Measurements from ENCODE around the gene CAVIN3. TPM values are rescaled to one million over a fixed set of nuclear protein-coding genes. Genes with fewer than 3 reads are reported as not detected.
A peak's percentile ranks its signal among the peaks of the same experiment; 100 is the strongest.

Gene CAVIN3
- total RNA-seq (100 to 1,000 TPM in 1 of 5 donors, 10 to 100 TPM in 4; 12.8 to 166 (median 22.9) TPM), polyA plus RNA-seq (100 to 1,000 TPM in 1 of 3 donors, 10 to 100 TPM in 2; 51.1 to 119 (median 68.4) TPM)
- long read RNA-seq, donor 1, transcript CAVIN3-201 (2 exons, 1,174 nt) = major isoform, 14 of 14 reads
- long read RNA-seq, donor 1, partial matches to known transcripts = 0 of 14 reads
- long read RNA-seq, donor 1, other reads (novel, unspliced or antisense) = 0 of 14 reads
- long read RNA-seq, donor 2, transcript CAVIN3-201 (2 exons, 1,174 nt) = major isoform, 21 of 22 reads
- long read RNA-seq, donor 2, partial matches to known transcripts = 0 of 22 reads
- long read RNA-seq, donor 2, other reads (novel, unspliced or antisense) = 0 of 22 reads
- long read RNA-seq, donor 3, transcript CAVIN3-201 (2 exons, 1,174 nt) = major isoform, 7 of 7 reads
- long read RNA-seq, donor 3, partial matches to known transcripts = 0 of 7 reads
- long read RNA-seq, donor 3, other reads (novel, unspliced or antisense) = 0 of 7 reads
- long read RNA-seq, donor 4 = 0 reads
- long read RNA-seq, donor 5, transcript CAVIN3-201 (2 exons, 1,174 nt) = major isoform, 20 of 20 reads
- long read RNA-seq, donor 5, partial matches to known transcripts = 0 of 20 reads
- long read RNA-seq, donor 5, other reads (novel, unspliced or antisense) = 0 of 20 reads
- long read RNA-seq, donor 6, transcript CAVIN3-201 (2 exons, 1,174 nt) = major isoform, 44 of 46 reads
- long read RNA-seq, donor 6, partial matches to known transcripts = 0 of 46 reads
- long read RNA-seq, donor 6, other reads (novel, unspliced or antisense) = 0 of 46 reads
- long read RNA-seq, donor 7, transcript CAVIN3-201 (2 exons, 1,174 nt) = major isoform, 46 of 55 reads
- long read RNA-seq, donor 7, partial matches to known transcripts = 6 of 55 reads
- long read RNA-seq, donor 7, other reads (novel, unspliced or antisense) = 0 of 55 reads
- long read RNA-seq, donor 8, transcript CAVIN3-201 (2 exons, 1,174 nt) = major isoform, 14 of 15 reads
- long read RNA-seq, donor 8, partial matches to known transcripts = 0 of 15 reads
- long read RNA-seq, donor 8, other reads (novel, unspliced or antisense) = 0 of 15 reads
- long read RNA-seq, donor 9, transcript CAVIN3-201 (2 exons, 1,174 nt) = major isoform, 9 of 9 reads
- long read RNA-seq, donor 9, partial matches to known transcripts = 0 of 9 reads
- long read RNA-seq, donor 9, other reads (novel, unspliced or antisense) = 0 of 9 reads
- long read RNA-seq, donor 10, transcript CAVIN3-201 (2 exons, 1,174 nt) = major isoform, 10 of 11 reads
- long read RNA-seq, donor 10, partial matches to known transcripts = 0 of 11 reads
- long read RNA-seq, donor 10, other reads (novel, unspliced or antisense) = 0 of 11 reads

GRCh38 chr11:6320411-6321155 is at the start of gene CAVIN3:
Gene CAVIN3 (minus strand): TSS chr11:6320501. CDS start chr11:6320476, 25 bp downstream.
- peaks cover 0 to 19% (median 6%) of the 10 kb centered on the region in 3 donors for H3K27me3 ChIP-seq
- TF ChIP-seq POLR2AphosphoS5 (IDR thresholded peaks at IDR 0.05) (peak; percentile 39 to 92 (median 80)), EP300 (IDR thresholded peaks at IDR 0.05) (no peak), CTCF (IDR thresholded peaks at IDR 0.05) (no peak), POLR2A (IDR thresholded peaks at IDR 0.05) (no peak)
- H3K4me1 ChIP-seq = peaks cover 28 to 82% (median 55%) of the 10 kb centered on the region in 4 donors
- intact Hi-C loops (cut with DNase I; ENCODE audit: low total_unique reads) = no loop called here
- WGBS, 5 donors = 2 to 11% (median 6%) methylated on average over 34 to 44 of the region's 44 CpGs
- no peaks in the 10 kb centered on the region for H3K9me3 ChIP-seq
- peak within 1 kb of the TSS; percentile 75 to 96 (median 96) for H3K27ac ChIP-seq
- peak within 1 kb of the TSS; percentile 61 to 70 (median 67) for H3K4me3 ChIP-seq
- DNase-seq = peak; percentile 70 to 92
- H3K36me3 ChIP-seq = no peaks in the 10 kb centered on the region

GRCh38 chr11:6365659-6366058 is 45.4 kb upstream of the CAVIN3 start:
- Histone ChIP-seq H3K27ac (peak overlapping the region; percentile 23 to 61 (median 26)), H3K9me3 (no peaks in the 10 kb centered on the region), H3K4me1 (peaks cover 0 to 31% (median 15%) of the 10 kb centered on the region in 4 donors), H3K27me3 (no peaks in the 10 kb centered on the region), H3K36me3 (no peaks in the 10 kb centered on the region), H3K4me3 (no peak overlapping the region)
- WGBS, 5 donors = 23 to 69% (median 36%) methylated on average over 2 of the region's 2 CpGs
- DNase-seq = peak; percentile 78 to 92
- intact Hi-C loops (cut with DNase I; ENCODE audit: low total_unique reads) = no loop called here
- TF ChIP-seq EP300 (IDR thresholded peaks at IDR 0.05) (no peak), CTCF (IDR thresholded peaks at IDR 0.05) (no peak), POLR2AphosphoS5 (IDR thresholded peaks at IDR 0.05) (peak in 1 of 3 donors; percentile 16), POLR2A (IDR thresholded peaks at IDR 0.05) (no peak)

GRCh38 chr11:6362873-6363678 is 42.8 kb upstream of the CAVIN3 start:
- intact Hi-C loops (cut with DNase I; ENCODE audit: low total_unique reads) = loop anchor here (5.0 kb wide), 1 partner anchor 341 kb away; no protein-coding TSS in a partner anchor
- TF ChIP-seq CTCF (IDR thresholded peaks at IDR 0.05) = peak in 5 of 7 experiments; percentile 81 to 87 (median 83)
- TF ChIP-seq POLR2AphosphoS5 (IDR thresholded peaks at IDR 0.05) = no peak
- no peak for TF ChIP-seq POLR2A (IDR thresholded peaks at IDR 0.05)
- TF ChIP-seq EP300 (IDR thresholded peaks at IDR 0.05) = no peak
- 49 to 70% (median 56%) methylated on average over 6 of the region's 6 CpGs for WGBS, 5 donors
- no peaks in the 10 kb centered on the region for H3K27me3 ChIP-seq
- no peaks in the 10 kb centered on the region for H3K9me3 ChIP-seq
- no peaks in the 10 kb centered on the region for H3K36me3 ChIP-seq
- no peak overlapping the region for H3K4me3 ChIP-seq
- DNase-seq = peak; percentile 87 to 93
- peaks cover 0 to 31% (median 16%) of the 10 kb centered on the region in 4 donors for H3K4me1 ChIP-seq
- H3K27ac ChIP-seq = peak overlapping the region in 3 of 5 donors; percentile 8 to 58 (median 23)

All from stomach (tissue), 19 donors.